GM12801 (cell line): ENCODE results near the gene CHAMP1.

Experiments used
- CTCF ChIP-seq: IDR thresholded peaks from one replicate; pipeline ENCODE4 v1.5.1; 2011; ENCODE audit warnings: control low read depth; ENCODE audit not compliant: insufficient read length; ENCODE audit errors: extremely low read depth

CHAMP1 gene

GRCh38 chr13:114324334-114324733 is 10.0 kb downstream of the CHAMP1 start:
- TF ChIP-seq CTCF: no peak

GRCh38 chr13:114325729-114326128 is 11.4 kb downstream of the CHAMP1 start:
- TF ChIP-seq CTCF: no peak

- TF ChIP-seq CTCF: no peak
These were observed 13.7 kb downstream of the CHAMP1 start for GRCh38 chr13:114328034-114328433.

GRCh38 chr13:114328595-114328994 is 14.3 kb downstream of the CHAMP1 start:
- TF ChIP-seq CTCF: no peak

DNA sequence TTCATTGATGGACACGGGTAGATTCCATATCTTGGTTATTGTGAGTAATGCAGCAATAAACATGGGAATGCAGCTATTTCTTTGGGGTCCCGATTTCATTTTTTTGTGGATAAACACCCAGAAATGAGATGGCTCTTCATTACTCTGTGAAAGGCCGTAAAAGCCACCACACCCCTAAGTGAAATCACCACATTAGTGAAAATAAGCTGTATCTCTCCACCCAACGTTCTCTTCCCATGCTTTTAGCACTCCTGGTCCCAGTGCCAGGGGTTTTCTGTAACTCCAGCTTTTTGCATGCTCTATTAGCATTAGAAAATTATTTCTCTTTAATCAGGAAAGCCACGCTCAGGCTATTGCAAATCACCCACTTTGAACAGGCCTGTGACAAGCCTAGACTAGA is 15.8 kb downstream of the CHAMP1 start:
- no peak for TF ChIP-seq CTCF

DNA sequence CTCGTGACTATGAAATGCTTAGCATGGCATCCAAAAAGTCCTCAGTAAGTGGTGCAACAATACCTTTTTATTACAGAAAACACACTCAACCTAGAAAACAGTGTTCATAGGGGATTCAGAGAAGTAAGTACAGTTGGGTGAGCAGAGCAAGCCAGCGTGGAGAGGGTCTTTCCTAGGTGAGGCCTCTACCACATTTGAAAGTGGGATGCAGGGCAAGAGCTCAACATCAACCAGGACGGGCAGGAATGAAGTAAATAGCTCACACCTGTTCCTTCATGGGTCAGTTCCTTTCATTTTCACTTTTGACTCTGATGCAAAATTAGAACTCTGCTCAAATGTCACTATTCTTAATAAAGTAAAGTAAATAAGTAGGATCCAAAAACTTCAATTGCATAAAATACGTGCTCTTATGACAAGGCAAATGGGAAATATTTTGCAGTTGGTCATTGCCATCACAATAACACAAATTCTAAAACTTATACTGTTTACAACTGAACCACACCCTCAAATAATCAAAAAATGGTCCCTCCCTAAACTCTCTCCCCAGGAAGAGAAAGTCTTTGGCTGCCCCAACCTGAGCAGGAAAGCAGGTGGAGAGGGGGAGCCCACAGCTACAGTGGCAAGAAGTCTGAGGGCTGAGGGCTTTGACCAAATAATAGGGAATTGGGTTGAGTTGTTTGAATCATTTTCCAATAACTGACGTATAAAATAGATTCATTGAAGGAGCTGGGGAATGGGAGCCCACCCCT is 20.2 kb downstream of the CHAMP1 start:
- TF ChIP-seq CTCF: no peak

DNA sequence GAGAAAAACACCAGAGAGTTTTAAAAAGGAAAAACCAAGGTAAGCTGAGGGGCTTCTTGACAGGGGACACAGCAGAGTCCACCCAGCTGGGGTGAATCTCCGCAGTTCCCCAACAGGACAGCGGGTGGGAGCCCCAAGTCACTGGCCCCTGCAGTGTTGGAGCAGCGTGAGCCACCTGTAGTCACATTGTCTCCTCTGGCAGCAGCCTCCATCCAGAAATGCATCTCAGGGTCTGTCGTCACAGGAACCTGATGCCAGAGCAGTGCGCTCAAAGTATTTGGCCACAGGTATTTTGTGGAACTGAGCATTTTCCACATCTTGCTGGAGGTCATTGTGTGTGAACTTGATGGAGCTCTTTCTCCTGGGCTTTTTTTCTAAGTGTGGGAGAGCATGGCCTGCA is 24.7 kb downstream of the CHAMP1 start:
- no peak for TF ChIP-seq CTCF
